Urinary bladder (tissue), 4 donors: ENCODE measurements around the gene OFD1. TPM values are rescaled to one million over a fixed set of nuclear protein-coding genes. Genes with fewer than 3 reads are reported as not detected.

Experiments used
- DNase-seq: peaks from one replicate; pipeline ENCODE4 v3.0.0-alpha.2; 2015; ENCODE audit errors: extremely low spot score
- H3K27ac ChIP-seq: one replicate; pipeline ENCODE4 v1.5.1; 2013; ENCODE audit warnings: low read depth, mild to moderate bottlenecking, moderate library complexity
- H3K36me3 ChIP-seq: one replicate; pipeline ENCODE4 v1.6.1; 2013; ENCODE audit warnings: mild to moderate bottlenecking, moderate library complexity; ENCODE audit not compliant: insufficient read depth
- H3K4me1 ChIP-seq: one replicate; pipeline ENCODE4 v1.6.1; 2013; ENCODE audit warnings: mild to moderate bottlenecking, moderate library complexity; ENCODE audit not compliant: insufficient read depth
- H3K4me3 ChIP-seq: one replicate; pipeline ENCODE4 v1.5.1; 2013; ENCODE audit warnings: low read depth, low read length
- WGBS: extraction: QIAGEN DNeasy Blood & Tissue Kit; methylation state at CpG from one replicate; pipeline ENCODE4 v1.1.7; 2013; 5-methylcytosine and 5-hydroxymethylcytosine counted together
- polyA plus RNA-seq: library from polyadenylated mRNA; stranded (reverse); fragments of 200-250 nt; gene quantifications from one replicate; pipeline ENCODE4 v1.2.3, GENCODE V29; 2013
- total RNA-seq: library from RNA; depleted of rRNA; stranded (reverse); fragments of >200 nt; gene quantifications from one replicate; pipeline ENCODE4 v1.2.3, GENCODE V29; 2014
- donor health status: healthy with polysubstance abuse.
- donor health status: healthy.

OFD1 gene
- total and polyA plus RNA-seq, 2 donors, result 11.4 to 52.3 TPM

GRCh38 chrX:13805241-13805640 lies 70.7 kb downstream of the OFD1 start:
- Histone ChIP-seq H3K27ac (no peak overlapping the region), H3K36me3 (no peaks in the 10 kb centered on the region), H3K4me3 (no peak overlapping the region), H3K4me1 (no peaks in the 10 kb centered on the region)
- WGBS, result 68% methylated on average over 2 of the region's 2 CpGs
- no peak for DNase-seq

GRCh38 chrX:13808293-13808692 lies 73.7 kb downstream of the OFD1 start:
- Histone ChIP-seq H3K4me1 (no peaks in the 10 kb centered on the region), H3K27ac (no peak overlapping the region), H3K36me3 (no peaks in the 10 kb centered on the region), H3K4me3 (no peak overlapping the region)
- WGBS, result 51% methylated on average over 4 of the region's 4 CpGs
- no peak for DNase-seq

DNA sequence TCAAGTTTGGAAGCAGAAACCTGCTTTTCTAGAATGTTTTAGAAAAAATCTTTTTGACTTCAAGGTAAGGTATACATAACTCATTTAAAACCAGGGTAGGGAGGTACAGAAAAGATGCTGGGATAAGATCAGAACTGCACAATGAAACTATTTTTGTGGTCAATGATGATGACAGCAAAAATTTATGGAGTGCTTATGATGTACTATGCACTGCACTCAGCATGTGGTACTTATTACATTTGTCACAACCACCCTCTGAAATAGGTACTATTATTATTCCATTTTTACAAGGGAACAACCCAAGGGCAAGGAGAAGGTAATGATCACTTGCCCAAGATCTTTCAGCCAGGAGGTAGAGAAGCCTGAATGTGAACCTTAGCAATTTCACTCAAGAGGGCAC lies 74.3 kb downstream of the OFD1 start:
- no peaks in the 10 kb centered on the region for H3K36me3 ChIP-seq
- no peak for DNase-seq
- no peak overlapping the region for H3K27ac ChIP-seq
- no peak overlapping the region for H3K4me3 ChIP-seq
- H3K4me1 ChIP-seq, result no peaks in the 10 kb centered on the region

DNA sequence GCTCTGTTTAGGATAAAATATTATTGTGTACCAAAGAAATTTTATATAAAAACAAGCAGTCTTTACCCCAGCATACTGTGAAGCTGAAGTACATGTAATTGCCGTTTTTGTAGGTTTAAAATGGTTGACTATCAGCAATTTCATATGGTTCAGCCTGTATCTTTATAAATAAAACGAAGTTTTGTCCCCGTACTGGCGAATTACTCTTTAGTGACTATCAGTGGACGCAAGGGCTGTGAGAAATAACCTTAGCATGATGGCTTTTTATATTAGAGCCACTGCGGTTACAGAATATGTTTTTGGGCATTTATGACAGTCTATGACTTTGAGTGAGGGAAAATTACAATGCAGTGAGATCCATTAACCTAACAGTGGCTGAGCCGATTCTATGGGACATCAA lies 81.1 kb downstream of the OFD1 start:
- H3K27ac ChIP-seq, result no peak overlapping the region
- H3K36me3 ChIP-seq, result no peaks in the 10 kb centered on the region
- 91% methylated on average over 7 of the region's 7 CpGs for WGBS
- no peak for DNase-seq
- no peak overlapping the region for H3K4me3 ChIP-seq
- no peaks in the 10 kb centered on the region for H3K4me1 ChIP-seq

- WGBS, result 97% methylated on average over 6 of the region's 6 CpGs
- no peak overlapping the region for H3K27ac ChIP-seq
- no peaks in the 10 kb centered on the region for H3K36me3 ChIP-seq
- DNase-seq, result no peak
- no peak overlapping the region for H3K4me3 ChIP-seq
- no peaks in the 10 kb centered on the region for H3K4me1 ChIP-seq
These were observed 81.6 kb downstream of the OFD1 start for GRCh38 chrX:13816176-13816575.

- DNase-seq, result no peak
- no peaks in the 10 kb centered on the region for H3K36me3 ChIP-seq
- 40% methylated on average over 19 of the region's 19 CpGs for WGBS
- H3K4me3 ChIP-seq, result no peak within 1 kb of the TSS
- no peak within 1 kb of the TSS for H3K27ac ChIP-seq
- no peaks in the 10 kb centered on the region for H3K4me1 ChIP-seq
These were observed 82.4 kb downstream of the OFD1 start, which contains the start of gene GPM6B for GRCh38 chrX:13816643-13817627. Gene GPM6B, minus strand, starts transcription at chrX:13817093. Its CDS starts 189 bp downstream, at chrX:13816904.

Other genes starting within 250 kb of the OFD1 start
- gene EGFL6, start 165.1 kb upstream of the OFD1 start, total RNA-seq, result 28.9 TPM
- gene EGFL6, start 165.1 kb upstream of the OFD1 start, polyA plus RNA-seq, result 8.7 TPM
- gene TCEANC, start 81.6 kb upstream of the OFD1 start, total RNA-seq, result 9.0 TPM
- gene TCEANC, start 81.6 kb upstream of the OFD1 start, polyA plus RNA-seq, result 1.6 TPM
- 36.2 TPM for gene RAB9A, start 45.6 kb upstream of the OFD1 start, total RNA-seq
- gene RAB9A, start 45.6 kb upstream of the OFD1 start, polyA plus RNA-seq, result 27.9 TPM
- gene TRAPPC2, start 128 bp upstream of the OFD1 start, total RNA-seq, result 45.0 TPM
- 7.7 TPM for gene TRAPPC2, start 128 bp upstream of the OFD1 start, polyA plus RNA-seq
- gene GPM6B, start 82.3 kb downstream of the OFD1 start, total RNA-seq, result 47.2 TPM
- gene GPM6B, start 82.3 kb downstream of the OFD1 start, polyA plus RNA-seq, result 16.0 TPM